Coronary artery (tissue), 2 donors: ENCODE data around the gene CAMTA1.

Experiments used
- DNase-seq: peaks from one replicate; pipeline ENCODE4 v3.0.0-alpha.2; 2017; ENCODE audit warnings: low spot score
- H3K27ac ChIP-seq, 2 donors: fragments of 200-600 bp; sonication (generic); one replicate each; pipeline ENCODE4 v1.5.1; 2016 to 2019
- H3K4me3 ChIP-seq: fragments of 200-600 bp; sonication (generic); 2 replicates; pipeline ENCODE4 v1.5.1; 2016; ENCODE audit warnings: mild to moderate bottlenecking, moderate library complexity
- CTCF ChIP-seq: fragments of 200-600 bp; sonication (generic); IDR thresholded peaks from one replicate; pipeline ENCODE4 v1.5.1; 2019; ENCODE audit warnings: antibody characterized with exemption

The CAMTA1 gene

DNA sequence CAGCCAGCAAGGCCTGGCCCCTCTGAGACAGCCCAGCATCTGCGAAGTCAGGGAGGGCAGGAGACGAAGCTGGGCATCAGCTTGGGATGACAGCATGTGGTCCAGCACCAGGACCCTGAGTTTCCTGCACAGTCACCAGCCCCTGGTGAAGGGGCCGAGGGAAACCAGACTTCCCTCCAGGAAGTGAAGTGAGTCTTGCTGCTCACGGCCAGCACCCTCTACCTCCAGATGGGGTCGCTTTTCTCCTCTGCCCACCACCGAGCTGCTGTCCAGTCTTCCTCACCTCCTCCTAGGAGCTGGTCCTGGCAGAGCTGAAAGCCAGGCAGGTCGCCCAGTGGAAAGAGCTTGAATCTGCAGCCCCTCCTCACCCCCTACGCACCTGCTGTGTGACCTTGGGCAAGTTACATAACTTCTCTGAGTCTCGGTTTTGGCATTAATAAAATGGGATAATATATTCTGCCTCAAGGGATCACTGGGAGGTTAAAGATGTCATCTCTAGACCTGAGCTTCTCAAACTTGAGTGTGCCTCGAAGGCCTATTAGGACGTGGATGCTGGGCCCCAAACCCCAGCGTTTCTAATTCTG is 867.4 kb downstream of the CAMTA1 start:
- no peak overlapping the region for H3K4me3 ChIP-seq
- no peak for TF ChIP-seq CTCF
- H3K27ac ChIP-seq, result no peak overlapping the region
- no peak for DNase-seq

GRCh38 chr1:7654725-7655124 is 869.5 kb downstream of the CAMTA1 start:
- no peak for TF ChIP-seq CTCF
- Histone ChIP-seq H3K27ac (no peak overlapping the region), H3K4me3 (no peak overlapping the region)
- no peak for DNase-seq

- H3K27ac ChIP-seq, result no peak overlapping the region
- DNase-seq, result no peak
- no peak for TF ChIP-seq CTCF
- no peak overlapping the region for H3K4me3 ChIP-seq
Measured at GRCh38 chr1:7655354-7655753, 870.1 kb downstream of the CAMTA1 start.

DNA sequence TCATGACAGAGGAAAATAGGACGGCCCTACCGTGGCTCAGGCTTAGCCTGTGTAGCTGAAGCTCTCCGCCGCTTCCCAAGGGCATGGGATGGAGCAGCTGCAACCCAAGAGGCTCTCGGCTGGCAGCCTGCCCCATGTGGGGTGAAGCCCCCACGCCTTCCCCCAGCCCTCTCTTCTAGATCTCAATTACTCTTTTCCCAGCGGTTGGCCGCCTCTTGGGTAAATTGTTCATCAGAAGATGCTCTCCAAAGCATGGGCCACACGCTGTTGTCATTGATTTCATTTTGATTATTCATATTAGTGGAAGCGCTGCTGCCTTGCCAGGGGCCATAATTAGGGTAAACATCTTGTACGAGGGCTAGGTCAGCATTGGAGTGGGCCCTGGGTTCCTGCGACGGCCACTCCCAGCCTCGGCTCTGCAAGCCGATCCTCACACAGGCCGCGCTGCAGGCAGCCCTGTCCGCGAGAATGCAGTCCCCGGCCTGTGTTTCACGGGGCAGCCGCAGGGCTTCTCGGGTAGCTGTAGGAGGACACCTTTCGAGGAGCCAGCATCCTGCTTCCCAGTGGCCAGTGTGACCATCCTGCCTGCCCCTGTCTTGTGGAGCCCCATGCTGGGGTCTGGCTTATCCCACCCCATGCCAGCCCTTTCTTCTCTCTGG is 871.4 kb downstream of the CAMTA1 start:
- Histone ChIP-seq H3K4me3 (no peak overlapping the region), H3K27ac (no peak overlapping the region)
- DNase-seq, result no peak
- TF ChIP-seq CTCF, result no peak

GRCh38 chr1:7657287-7658016 is 872.2 kb downstream of the CAMTA1 start:
- no peak for TF ChIP-seq CTCF
- DNase-seq, result no peak

GRCh38 chr1:7658099-7658498 is 872.8 kb downstream of the CAMTA1 start:
- no peak for TF ChIP-seq CTCF
- DNase-seq, result no peak
- no peak overlapping the region for H3K27ac ChIP-seq
- no peak overlapping the region for H3K4me3 ChIP-seq

More at GRCh38 chr1:7657287-7658016, 872.2 kb downstream of the CAMTA1 start:
- Histone ChIP-seq H3K27ac (no peak overlapping the region), H3K4me3 (no peak overlapping the region)

- no peak for DNase-seq
- no peak for TF ChIP-seq CTCF
- Histone ChIP-seq H3K27ac (no peak overlapping the region), H3K4me3 (no peak overlapping the region)
Measured at GRCh38 chr1:7659514-7659913, 874.3 kb downstream of the CAMTA1 start.
